ENCODE measurements around the gene WBP2.

WBP2 gene

GRCh38 chr17:75855310-75856061 is at the start of gene WBP2:
TSS of gene WBP2 (minus strand) at chr17:75855335. CDS start at chr17:75855297, 38 bp downstream.
- DNase-seq, result peak; percentile 73 to 100

DNA sequence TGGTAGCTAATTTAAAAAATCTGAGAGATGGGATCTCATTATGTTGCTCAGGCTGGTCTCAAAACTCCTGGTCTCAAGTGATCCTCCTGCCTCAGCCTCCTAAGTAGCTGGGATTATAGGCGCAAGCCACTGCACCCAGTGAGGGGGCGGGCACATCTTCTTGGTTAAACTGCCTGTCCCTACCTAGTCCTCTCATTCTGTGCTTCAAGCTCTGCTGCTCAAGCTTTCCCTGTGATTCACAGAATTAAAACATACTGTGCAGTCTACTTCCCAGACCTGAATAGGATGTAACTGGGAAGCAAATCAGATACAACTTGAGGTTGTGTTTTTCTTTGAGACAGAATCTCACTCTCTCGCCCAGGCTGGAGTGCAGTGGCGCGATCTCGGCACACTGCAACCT is 47.3 kb upstream of the WBP2 start:
- no peak for DNase-seq

DNA sequence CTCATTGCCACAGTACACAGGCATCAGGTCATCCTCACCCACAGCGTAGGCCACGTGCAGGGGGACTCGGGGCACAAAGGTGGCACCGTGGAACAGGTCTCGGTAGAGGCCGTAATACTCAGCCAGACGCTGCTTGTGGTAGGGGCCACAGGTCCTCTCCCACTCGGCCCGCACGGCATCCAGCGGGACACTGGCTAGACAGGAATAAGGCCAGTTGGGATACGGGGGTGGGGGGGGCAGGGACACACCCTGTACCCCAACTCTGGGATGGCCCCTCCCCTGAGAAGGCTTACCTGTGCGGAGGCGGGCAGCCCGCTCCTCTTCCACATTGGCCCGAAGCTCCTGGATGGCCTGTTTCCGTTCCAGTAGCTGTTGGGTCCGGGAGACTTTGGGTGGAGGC is 46.6 kb upstream of the WBP2 start:
- DNase-seq, result no peak

- no peak for DNase-seq
Observed at GRCh38 chr17:75900691-75901533, 45.8 kb upstream of the WBP2 start.

DNA sequence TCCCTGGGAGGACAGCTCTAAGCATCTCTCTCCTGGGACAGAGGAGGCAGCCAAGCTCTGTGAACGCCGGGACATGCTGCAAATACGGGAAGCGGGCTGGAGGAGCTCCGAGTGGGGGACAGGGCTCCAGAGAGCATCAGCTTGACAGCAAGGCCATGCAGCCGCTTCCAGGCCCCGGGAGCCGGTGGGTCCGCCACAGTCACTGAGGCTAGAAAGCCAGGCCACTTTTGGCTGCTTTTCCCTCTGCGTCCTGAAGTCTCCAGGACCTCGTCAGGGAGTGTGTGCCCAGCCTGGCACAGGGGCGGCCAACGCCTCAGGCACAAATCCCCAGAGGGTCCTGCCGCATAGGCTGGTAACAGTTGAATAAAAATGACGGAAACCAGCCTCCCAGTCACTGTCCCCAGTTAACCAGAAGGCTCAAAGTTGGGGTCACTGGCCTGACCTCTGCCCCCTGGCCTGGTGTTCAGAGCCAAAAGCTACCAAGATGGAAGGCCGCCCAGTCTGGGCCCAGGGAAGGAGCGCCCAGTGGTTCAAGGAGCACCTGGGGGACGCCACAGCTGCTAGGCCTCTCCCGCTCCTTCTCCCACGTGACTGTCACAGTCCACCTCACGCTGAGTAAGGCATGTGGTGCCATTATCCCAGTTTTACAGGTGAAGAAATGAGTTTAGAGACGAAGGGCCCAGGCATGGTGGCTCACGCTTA is 44.8 kb upstream of the WBP2 start:
- DNase-seq, result no peak

- DNase-seq, result no peak
Observed at GRCh38 chr17:75899353-75899752, 44.2 kb upstream of the WBP2 start.

GRCh38 chr17:75898791-75899190 is 43.7 kb upstream of the WBP2 start:
- DNase-seq, result no peak

DNA sequence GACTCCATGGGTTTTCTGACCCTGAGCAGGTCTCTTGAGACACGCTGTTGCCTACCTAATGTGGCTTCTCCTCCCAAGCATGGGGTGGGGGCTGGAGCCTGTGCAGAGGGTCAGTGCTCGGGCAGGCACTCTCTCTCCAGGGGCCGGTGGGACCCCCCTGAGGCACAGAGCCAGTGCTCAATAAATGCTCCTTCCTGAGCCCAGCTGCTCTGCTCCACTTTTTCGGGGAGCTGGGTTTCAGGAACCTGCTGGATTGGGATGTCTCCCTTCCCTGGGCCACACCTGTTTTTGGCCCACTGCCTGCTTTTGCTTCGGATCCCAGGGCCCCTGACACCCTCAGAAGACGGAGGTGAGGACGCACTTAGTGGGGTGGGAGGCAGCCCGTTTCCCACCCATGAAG is 42.9 kb upstream of the WBP2 start:
- no peak for DNase-seq

- DNase-seq, result no peak
Observed at GRCh38 chr17:75897160-75898019, 42.3 kb upstream of the WBP2 start.

DNA sequence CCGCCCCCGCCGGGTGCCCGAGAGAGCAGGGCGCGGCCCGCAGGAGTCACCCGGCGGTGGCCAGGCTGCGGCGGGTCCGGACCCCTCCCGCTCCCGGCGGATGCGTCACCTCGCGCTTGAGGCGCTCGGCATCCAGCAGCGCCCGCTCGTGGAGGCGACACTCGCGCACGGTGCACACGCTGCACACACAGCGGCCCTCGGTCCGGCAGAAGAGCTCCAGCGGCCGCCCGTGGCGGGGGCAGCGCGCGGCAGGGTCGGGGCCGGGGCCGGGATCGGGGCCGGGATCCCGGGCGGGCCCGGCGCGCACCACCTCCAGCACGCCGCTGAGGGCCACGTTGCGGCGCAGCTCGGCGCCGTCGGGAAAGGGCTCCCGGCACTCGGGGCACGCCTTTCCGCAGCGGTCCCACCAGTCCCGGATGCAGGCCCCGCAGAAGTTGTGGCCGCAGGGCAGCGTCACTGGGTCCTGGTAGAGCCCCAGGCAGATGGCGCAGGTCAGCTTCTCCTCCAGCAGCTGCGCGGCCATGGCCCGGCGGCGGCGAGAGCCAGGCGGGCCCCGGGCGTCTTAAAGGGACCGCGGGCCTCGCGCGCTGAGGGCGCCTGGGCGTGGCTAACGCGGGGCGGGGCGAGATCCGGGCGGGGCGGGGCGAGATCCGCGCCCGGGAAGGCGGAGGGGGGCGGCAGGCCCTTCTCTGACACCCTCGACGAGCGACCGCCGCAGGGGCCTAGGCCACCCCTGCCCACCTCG is 41.5 kb upstream of the WBP2 start, which contains the start of gene TRIM65:
Gene TRIM65, minus strand, starts transcription at position 537 of the 745 bp plus-strand sequence. Its CDS starts 14 bp downstream, at position 523.
- DNase-seq, result peak; percentile 41 to 80

DNA sequence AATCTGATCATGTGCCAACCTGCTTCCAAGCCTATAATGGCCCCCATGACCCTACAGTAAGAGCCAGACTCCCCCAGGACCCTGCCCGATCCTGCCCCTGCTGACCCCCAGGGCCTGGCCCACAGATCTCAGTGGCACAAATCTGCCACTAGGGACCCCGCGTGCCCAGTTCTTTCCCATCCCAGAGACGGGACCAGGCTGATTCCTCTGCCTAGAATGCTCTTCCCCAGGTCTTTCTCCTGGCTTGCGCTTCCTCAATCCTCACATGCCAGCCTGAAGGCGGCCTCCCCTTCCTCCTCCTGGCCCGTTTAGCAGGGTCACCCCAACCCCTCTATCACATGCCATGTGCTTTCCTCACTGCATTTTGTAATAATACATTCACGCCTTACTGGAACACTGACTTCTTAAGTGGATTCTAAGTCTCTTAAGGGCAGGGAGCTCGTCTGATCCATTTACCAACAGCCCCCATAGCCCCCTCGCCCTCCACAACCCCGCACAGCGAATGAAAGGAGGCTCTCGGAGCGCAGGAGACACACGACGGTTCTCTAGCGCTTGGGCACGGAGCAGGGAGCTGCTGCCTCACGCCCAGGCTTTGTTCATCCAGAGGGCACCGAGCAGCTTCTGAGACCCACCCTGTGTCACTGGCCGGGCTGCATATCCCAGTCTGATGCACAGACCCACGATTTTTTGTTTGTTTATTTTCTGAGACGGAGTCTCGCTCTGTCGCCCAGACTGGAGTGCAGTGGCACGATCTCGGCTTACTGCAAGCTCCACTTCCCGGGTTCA is 40.4 kb upstream of the WBP2 start:
- DNase-seq, result peak in 1 of 2 donors; percentile 7

GRCh38 chr17:75894049-75894733 is 39.1 kb upstream of the WBP2 start:
- DNase-seq, result no peak

DNA sequence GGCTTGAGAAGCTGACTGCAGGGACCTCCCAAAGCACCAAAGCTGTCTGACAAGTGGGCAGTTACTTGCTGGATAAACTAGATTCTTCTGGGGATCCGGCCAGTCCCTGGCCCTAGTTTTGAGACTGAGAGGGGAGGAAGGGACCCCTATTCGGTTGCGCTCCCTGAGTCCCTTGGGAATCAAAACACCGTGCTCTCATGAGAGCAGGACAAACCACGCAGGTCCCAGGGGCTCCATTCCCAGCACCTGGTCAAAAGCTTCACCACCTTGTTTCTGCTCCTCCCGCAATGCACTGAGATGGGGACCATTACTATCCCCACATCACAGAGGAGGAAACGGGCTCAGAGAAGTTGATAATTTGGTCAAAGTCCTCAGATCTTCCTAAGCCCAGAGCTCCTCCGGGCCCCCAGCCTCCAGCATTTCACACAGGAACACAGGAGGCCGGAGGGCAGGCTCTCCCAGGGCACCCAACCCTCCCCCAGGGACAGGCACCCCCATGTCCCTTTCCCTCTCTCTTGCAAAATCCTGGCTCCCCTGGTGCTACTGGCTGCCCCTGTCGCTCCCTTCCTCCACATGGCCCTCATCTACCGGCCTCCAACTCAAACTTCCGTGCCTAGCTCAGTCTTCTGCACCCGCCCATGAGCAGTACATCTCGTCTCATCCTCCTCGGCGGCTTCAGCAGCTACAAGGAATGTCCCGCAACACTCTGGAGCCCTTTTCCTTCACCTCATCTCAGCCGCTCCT is 38.3 kb upstream of the WBP2 start:
- no peak for DNase-seq

GRCh38 chr17:75892556-75893224 is 37.6 kb upstream of the WBP2 start:
- no peak for DNase-seq

DNA sequence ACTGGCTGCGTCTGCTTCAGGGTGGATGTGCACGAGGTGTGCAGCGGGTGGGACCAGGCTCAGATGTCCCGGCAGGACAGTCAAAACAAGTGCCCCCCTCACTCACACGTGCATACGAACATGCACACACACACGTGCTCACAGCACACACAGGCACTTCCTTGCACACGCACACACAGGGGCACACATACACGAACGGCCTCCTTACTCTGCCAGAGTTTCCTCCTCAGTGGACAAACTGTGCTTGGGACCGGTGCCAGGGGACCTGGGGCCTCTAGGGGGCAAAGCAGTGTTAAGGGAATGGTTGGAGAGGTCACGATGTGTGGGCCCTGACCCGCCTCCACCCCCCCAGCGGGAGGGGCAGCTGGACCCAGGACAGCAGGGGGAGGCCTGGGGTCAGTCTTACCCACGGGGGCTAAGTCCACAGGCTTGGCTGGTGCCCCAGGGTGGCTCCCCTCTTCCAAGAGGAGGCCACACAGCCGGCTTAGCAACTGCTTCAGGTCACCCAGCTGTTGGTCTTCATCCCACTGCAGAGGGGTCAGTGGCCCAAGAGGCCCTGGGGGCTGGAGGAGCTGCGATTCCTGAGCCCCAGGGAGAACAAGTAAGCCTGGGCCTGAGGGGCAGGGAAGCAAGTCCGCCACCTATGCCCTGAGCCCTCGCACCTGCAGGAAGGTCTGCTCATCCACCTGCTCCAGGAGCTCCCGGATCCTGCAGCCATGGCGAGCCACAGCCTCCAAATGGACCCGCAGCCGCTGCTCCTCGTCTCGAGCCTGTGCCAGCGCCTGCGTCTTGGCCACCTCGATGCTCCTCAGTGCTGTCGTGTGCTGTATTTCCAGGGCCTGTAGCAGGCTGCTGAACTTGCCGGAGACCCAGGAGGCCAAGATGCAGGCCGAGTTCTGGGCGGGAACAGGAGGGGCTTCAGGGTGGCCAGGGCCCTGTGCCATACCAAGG is 36.7 kb upstream of the WBP2 start:
- no peak for DNase-seq

DNA sequence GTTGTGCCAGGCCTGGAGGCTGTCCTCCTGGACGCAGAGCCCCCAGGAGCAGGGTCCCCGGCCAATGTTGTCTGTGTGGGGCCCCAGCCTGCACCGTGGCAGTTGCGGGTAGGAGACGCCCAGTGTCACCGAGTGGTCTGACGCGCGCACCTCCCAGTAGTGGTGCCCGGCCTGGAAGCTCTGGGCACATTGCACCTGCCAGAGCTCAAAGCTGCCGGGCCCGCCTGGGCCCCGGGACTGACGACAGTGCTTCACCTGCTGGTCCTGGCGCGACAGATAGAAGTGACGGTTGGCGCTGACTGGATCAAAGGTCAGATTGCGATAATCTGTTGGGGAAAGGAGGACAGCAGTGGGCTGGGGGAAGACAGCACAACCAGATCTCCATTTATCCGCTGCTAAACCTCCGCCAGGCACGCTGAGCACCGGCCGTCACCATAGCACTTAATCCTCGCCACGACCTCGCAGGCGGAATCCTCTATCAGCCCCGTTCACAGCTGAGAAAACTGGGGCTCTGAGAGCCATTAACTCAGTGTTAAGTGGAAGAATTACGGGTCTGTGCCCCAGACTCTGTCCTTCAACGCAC is 36.0 kb upstream of the WBP2 start:
- no peak for DNase-seq

- DNase-seq, result no peak
Observed at GRCh38 chr17:75889454-75889853, 34.3 kb upstream of the WBP2 start.

All from bone marrow (tissue), 2 donors.